A673 (cell line): ENCODE results near the gene SDHA.
"Not testable (repeated sequence)": the region's sequence is repeated elsewhere in the genome, so short reads cannot be mapped to it uniquely, and the experiment has no call there.

Experiments used
- CTCF ChIP-seq: fragments of 300-800, 200-600 bp; sonication (generic); conservative IDR thresholded peaks from 2 replicates; pipeline ENCODE4 v1.5.1; 2017; ENCODE audit warnings: low read depth, mild to moderate bottlenecking, antibody characterized with exemption, low read length, moderate library complexity, mixed read lengths
- EZH2 ChIP-seq: fragments of 200-600 bp; sonication (generic); IDR thresholded peaks from 2 replicates; pipeline ENCODE4 v1.6.1; 2017; ENCODE audit warnings: borderline replicate concordance, low read depth, mild to moderate bottlenecking, mixed read lengths, antibody characterized with exemption, low read length; ENCODE audit not compliant: poor library complexity, severe bottlenecking

GRCh38 chr5:294788-295187 is 76.7 kb downstream of the SDHA start:
- not testable (repeated sequence) for TF ChIP-seq CTCF, EZH2
